MM.1S (cell line): ENCODE results near the gene C2CD4B.

Experiments
- DNase-seq: peaks from one replicate; pipeline ENCODE4 v3.0.0-alpha.2; 2015
- H2AFZ ChIP-seq: fragments of 300-600 bp; sonication (generic); 2 replicates; pipeline ENCODE4 v1.6.0; 2016; ENCODE audit warnings: antibody characterized with exemption, low read length
- H3F3A ChIP-seq: fragments of 300-600 bp; sonication (generic); 2 replicates; pipeline ENCODE4 v1.6.1; 2016; ENCODE audit warnings: mild to moderate bottlenecking, antibody characterized with exemption, low read length, moderate library complexity, mixed read lengths; ENCODE audit not compliant: insufficient read depth
- H3K27ac ChIP-seq: fragments of 300-600 bp; sonication (generic); 2 replicates; pipeline ENCODE4 v1.5.1; 2016; ENCODE audit warnings: mild to moderate bottlenecking, low read length
- H3K27me3 ChIP-seq: fragments of 300-600 bp; sonication (generic); replicated peaks from 2 replicates; pipeline ENCODE4 v1.6.0; 2016; ENCODE audit warnings: low read length; ENCODE audit not compliant: insufficient read depth
- H3K36me3 ChIP-seq: fragments of 300-600 bp; sonication (generic); replicated peaks from 2 replicates; pipeline ENCODE4 v1.6.1; 2016; ENCODE audit warnings: mild to moderate bottlenecking, low read length, mixed read lengths; ENCODE audit not compliant: insufficient read depth
- H3K4me1 ChIP-seq: fragments of 300-600 bp; sonication (generic); 2 replicates; pipeline ENCODE4 v1.6.1; 2016; ENCODE audit warnings: low read length, mixed read lengths
- H3K4me2 ChIP-seq: fragments of 300-600 bp; sonication (generic); 2 replicates; pipeline ENCODE4 v1.6.0; 2016; ENCODE audit warnings: low read depth, low read length
- H3K4me3 ChIP-seq: fragments of 300-600 bp; sonication (generic); 2 replicates; pipeline ENCODE4 v1.5.1; 2016; ENCODE audit warnings: low read length, mixed read lengths
- H3K79me2 ChIP-seq: fragments of 300-600 bp; sonication (generic); 2 replicates; pipeline ENCODE4 v1.6.1; 2016; ENCODE audit warnings: mixed run types, low read length, mixed read lengths
- H3K9ac ChIP-seq: fragments of 300-600 bp; sonication (generic); 2 replicates; pipeline ENCODE4 v1.6.1; 2016; ENCODE audit warnings: low read length, mixed read lengths
- H3K9me2 ChIP-seq: fragments of 300-600 bp; sonication (generic); replicated peaks from 2 replicates; pipeline ENCODE4 v1.6.1; 2016; ENCODE audit warnings: mild to moderate bottlenecking, low read length, mixed read lengths; ENCODE audit not compliant: insufficient read depth
- H3K9me3 ChIP-seq: fragments of 300-600 bp; sonication (generic); replicated peaks from 2 replicates; pipeline ENCODE4 v1.6.1; 2016; ENCODE audit warnings: mild to moderate bottlenecking, low read length, mixed read lengths; ENCODE audit not compliant: insufficient read depth
- H4K20me1 ChIP-seq: fragments of 300-600 bp; sonication (generic); 2 replicates; pipeline ENCODE4 v1.6.1; 2016; ENCODE audit warnings: mild to moderate bottlenecking, low read length, moderate library complexity, mixed read lengths; ENCODE audit not compliant: insufficient read depth
- CTCF ChIP-seq: fragments of 300-600 bp; sonication (generic); IDR thresholded peaks from 2 replicates; pipeline ENCODE4 v1.5.1; 2016; ENCODE audit warnings: antibody characterized with exemption, low read length, mixed read lengths
- EZH2 ChIP-seq: fragments of 300-600 bp; sonication (generic); optimal IDR thresholded peaks from 2 replicates; pipeline ENCODE3; 2017; ENCODE audit warnings: low read depth, mild to moderate bottlenecking, antibody characterized with exemption, low read length, mixed read lengths
- EZH2phosphoT487 ChIP-seq: fragments of 300-600 bp; sonication (generic); IDR thresholded peaks from 2 replicates; pipeline ENCODE4 v1.6.1; 2018; ENCODE audit warnings: antibody characterized with exemption, low read length

Gene C2CD4B

GRCh38 chr15:62120776-62121175 is 44.3 kb downstream of the C2CD4B start:
- H3K9ac ChIP-seq: no peak overlapping the region
- TF ChIP-seq EZH2 (no peak), EZH2phosphoT487 (no peak), CTCF (no peak)
- DNase-seq: no peak
- H3K9me2 ChIP-seq: no peaks in the 10 kb centered on the region
- H3K79me2 ChIP-seq: no peaks in the 10 kb centered on the region
- H3K9me3 ChIP-seq: no peaks in the 10 kb centered on the region
- H3K4me1 ChIP-seq: peaks cover 28% of the 10 kb centered on the region
- no peaks in the 10 kb centered on the region for H3F3A ChIP-seq
- H3K4me3 ChIP-seq: no peak overlapping the region
- no peaks in the 10 kb centered on the region for H3K27me3 ChIP-seq
- H2AFZ ChIP-seq: no peak overlapping the region
- H3K27ac ChIP-seq: no peak overlapping the region
- H3K36me3 ChIP-seq: no peaks in the 10 kb centered on the region
- H3K4me2 ChIP-seq: no peak overlapping the region
- no peaks in the 10 kb centered on the region for H4K20me1 ChIP-seq

GRCh38 chr15:62119874-62120273 is 45.2 kb downstream of the C2CD4B start:
- H3K4me2 ChIP-seq: no peak overlapping the region
- no peaks in the 10 kb centered on the region for H3F3A ChIP-seq
- H3K4me3 ChIP-seq: no peak overlapping the region
- no peak overlapping the region for H2AFZ ChIP-seq
- H3K9me3 ChIP-seq: no peaks in the 10 kb centered on the region
- H3K4me1 ChIP-seq: peaks cover 19% of the 10 kb centered on the region
- no peak overlapping the region for H3K27ac ChIP-seq
- DNase-seq: no peak
- no peaks in the 10 kb centered on the region for H3K9me2 ChIP-seq
- H4K20me1 ChIP-seq: no peaks in the 10 kb centered on the region
- H3K9ac ChIP-seq: no peak overlapping the region
- TF ChIP-seq EZH2phosphoT487: no peak
- no peak for TF ChIP-seq EZH2
- no peak for TF ChIP-seq CTCF
- H3K36me3 ChIP-seq: no peaks in the 10 kb centered on the region
- H3K79me2 ChIP-seq: no peaks in the 10 kb centered on the region
- no peaks in the 10 kb centered on the region for H3K27me3 ChIP-seq

GRCh38 chr15:62119227-62119864 is 45.7 kb downstream of the C2CD4B start:
- H3K27ac ChIP-seq: no peak overlapping the region
- no peaks in the 10 kb centered on the region for H3K9me2 ChIP-seq
- H3K4me1 ChIP-seq: peaks cover 16% of the 10 kb centered on the region; the same call in 1 of the 2 replicates
- H3K36me3 ChIP-seq: no peaks in the 10 kb centered on the region
- no peak for DNase-seq
- no peaks in the 10 kb centered on the region for H3K27me3 ChIP-seq
- H3K9ac ChIP-seq: no peak overlapping the region
- H3K79me2 ChIP-seq: no peaks in the 10 kb centered on the region
- H4K20me1 ChIP-seq: no peaks in the 10 kb centered on the region
- no peak overlapping the region for H3K4me2 ChIP-seq
- no peak overlapping the region for H2AFZ ChIP-seq
- H3F3A ChIP-seq: no peaks in the 10 kb centered on the region
- TF ChIP-seq EZH2: no peak
- TF ChIP-seq CTCF: no peak
- no peak for TF ChIP-seq EZH2phosphoT487
- H3K9me3 ChIP-seq: no peaks in the 10 kb centered on the region
- H3K4me3 ChIP-seq: no peak overlapping the region
